DLD1 (cell line): Measurements from ENCODE around the gene MYLK4.

Experiments
- in situ Hi-C: cut with HindIII; loops from 2 replicates; pipeline ENCODE4 v1.10.0; 2017; ENCODE audit warnings: low sequenced_read_pairs

Gene MYLK4

DNA sequence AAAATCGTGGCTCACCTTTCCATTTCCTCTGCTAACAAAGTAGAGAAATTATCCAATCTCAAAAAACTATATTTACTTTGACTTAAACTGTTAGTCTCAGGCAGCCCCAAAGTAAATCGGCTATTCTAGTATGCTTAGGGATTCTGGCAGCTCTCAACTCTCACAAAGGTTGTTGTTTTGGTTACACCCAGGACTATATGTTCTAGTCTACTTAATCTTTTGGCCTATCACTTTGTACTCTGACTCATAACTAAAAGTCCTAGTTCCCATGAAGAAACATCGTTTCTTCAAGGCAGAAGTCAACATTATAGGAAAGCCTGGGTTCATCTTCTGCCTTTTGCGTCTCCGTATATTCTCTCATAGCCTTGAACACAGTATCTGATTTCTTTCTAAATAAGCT lies 42.3 kb downstream of the MYLK4 start:
- in situ Hi-C loops, result no loop called here

DNA sequence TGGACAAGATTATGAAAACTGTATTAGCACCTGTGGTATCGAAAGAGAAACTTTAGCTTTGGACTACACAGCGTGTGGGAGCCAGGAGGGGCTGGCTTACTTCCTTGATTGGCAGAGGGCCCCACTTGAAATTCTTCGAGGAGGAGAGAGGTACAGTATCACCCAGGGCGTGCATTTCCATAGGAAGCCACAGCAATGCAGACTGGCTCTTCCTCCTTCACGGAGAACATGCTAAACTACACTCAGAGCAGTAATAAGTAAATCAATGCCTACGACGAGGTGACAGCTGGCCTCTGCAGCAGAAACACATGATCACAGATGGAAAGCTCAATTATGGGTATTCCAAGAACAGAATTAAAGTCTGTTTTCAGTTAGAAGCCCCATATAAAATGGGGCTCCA lies 44.2 kb downstream of the MYLK4 start:
- in situ Hi-C loops, result no loop called here

DNA sequence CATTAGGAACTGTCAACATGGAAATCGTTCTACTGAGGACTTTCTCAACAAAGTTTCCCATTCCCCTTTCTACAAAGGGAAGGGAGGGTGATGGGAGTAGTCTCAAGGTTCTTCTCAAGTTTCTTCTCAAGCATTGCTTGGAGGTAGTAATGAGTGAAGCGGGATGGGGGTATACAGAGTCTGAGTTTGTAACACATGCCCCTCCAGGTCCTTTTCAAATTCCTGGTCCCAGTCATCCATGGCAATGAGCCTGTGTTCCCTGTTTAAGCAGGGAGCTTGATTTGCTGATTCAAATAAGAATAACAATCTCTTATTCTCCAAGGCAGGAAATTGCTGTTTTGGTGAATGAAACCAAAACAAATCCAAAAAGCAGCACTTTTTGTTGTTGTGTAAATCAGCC lies 45.5 kb downstream of the MYLK4 start:
- in situ Hi-C loops, result no loop called here

DNA sequence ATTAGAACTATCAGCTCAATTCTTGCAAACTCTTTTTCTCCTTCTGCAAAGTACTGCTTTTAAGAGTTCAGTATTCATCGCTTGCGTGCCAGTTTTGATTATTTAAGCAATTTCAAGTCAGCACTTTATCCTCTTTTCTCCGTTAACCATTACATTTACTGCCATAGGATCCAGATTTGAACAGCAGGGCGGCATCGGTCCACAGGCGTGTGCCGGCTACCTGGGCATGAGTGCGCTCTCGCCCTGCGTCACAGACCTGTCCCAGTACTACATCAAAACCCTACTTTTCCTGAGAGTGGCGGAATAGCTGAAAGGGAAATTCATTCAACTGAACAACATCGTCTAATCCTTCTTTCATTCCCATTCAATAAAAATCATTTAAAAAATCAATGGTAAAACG lies 53.4 kb downstream of the MYLK4 start:
- in situ Hi-C loops, result no loop called here

DNA sequence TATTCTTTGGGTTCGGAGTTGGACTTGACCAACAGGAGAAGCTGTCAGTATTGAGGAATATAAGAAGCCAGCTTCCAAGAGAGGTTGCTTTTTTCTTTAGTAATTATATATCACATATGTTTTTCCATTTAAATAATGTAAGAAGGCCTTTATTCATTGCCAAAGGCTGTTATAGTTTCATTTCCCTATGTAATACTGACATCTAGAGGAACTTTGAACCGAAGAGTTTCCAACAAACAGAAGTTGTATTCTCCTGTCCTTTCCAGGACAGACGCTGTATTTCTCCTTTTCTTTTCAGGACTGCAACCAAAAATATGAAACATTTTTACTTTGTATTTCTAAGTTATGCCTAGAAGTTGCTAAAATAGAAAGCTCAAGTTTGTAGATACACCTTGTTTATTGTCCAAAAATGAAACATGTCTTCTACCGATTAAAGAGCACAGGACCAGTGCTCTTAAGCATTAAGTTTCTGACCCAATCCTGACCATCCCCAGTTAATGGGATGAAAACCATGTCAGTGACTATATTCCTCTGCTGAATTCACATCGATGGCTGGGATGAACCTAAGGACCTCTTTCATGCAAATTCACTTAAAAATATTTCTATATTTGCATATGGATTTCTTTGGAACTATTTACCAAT lies 55.1 kb downstream of the MYLK4 start:
- in situ Hi-C loops, result no loop called here

DNA sequence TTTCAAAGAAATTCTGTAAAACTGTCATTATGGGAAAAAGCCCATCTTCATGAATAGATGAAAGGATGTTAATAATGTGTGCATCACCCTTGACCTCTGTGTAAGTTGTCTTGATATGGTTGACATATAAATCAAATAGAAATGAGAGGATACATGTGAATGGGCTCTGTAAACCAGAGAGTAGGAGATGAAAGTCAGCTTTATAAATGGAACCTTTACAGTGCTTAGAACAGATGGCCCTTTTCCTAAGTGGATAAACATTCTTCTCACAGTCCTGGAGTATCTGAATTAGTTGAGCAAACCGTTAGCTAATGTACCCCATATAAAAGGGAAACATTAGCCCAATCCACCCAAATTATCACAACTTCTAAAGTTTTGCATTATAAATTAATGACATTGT lies 57.5 kb downstream of the MYLK4 start:
- in situ Hi-C loops, result no loop called here

DNA sequence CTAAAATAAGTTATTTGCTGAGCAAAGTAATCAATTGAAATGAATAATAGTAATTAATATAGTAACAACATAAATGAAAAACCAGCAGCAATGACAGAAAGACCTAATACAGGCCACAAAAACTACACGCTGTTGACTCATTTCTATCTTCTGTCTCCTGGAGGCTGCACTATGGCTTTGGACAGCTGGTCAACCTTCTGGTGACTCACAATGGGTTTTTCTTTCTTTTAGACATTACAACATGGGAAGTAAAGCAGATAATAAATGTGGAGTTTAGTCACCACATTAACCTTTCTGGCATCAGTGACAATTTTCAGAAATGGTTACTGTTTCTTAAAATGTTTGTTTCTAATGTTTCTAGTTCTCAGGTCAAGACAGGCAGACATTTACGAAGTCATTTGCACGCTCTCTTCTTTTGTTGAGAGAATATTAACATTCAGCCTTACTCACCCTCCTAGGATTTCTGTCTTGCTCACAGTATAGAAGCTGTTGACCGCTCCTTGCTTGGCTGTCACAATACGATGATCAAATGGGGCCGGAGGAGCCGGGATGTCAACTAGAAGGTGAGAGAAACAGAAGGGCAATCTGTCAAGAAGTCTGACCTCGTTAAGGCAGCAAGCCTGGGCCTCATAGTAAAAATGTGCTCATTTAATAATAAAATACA lies 62.2 kb downstream of the MYLK4 start:
- in situ Hi-C loops, result no loop called here

DNA sequence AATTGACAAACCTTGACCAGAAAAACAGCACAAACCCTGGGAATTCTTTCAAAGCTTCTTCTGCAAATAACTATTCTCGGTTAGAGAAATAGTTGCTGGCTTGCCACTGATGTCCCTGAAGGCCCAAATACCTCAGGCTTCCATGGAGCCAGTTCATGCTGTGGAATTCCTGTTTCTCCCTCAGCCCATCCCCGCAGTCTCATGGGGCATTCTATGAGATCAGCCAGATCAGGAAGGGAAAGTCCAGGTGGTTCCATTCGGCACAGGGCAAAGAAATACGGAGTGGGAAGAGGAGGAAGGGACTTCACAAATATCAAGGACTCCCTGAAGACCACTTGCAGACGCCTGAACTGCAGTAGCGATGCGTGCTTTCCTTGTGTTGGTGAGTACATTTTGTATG lies 63.3 kb downstream of the MYLK4 start:
- in situ Hi-C loops, result no loop called here

DNA sequence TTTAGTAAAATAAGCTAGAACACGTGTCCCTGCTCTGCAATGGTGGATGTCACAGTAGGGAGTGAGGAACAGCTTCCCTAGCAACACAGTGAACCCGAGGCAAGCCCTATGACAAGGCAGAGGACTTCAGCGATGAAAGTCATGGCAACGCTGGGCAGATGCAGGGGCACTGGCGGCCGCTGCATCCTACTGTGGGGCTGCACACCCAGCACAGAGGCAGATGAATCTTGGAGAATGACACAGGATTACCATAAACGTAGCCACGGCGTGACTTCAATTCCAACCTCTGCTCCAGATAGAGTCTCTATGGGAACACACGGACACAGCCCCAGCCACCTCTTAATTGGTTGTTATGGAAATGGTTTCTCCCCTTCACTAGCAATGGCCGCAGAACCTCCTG lies 64.2 kb downstream of the MYLK4 start:
- in situ Hi-C loops, result no loop called here

DNA sequence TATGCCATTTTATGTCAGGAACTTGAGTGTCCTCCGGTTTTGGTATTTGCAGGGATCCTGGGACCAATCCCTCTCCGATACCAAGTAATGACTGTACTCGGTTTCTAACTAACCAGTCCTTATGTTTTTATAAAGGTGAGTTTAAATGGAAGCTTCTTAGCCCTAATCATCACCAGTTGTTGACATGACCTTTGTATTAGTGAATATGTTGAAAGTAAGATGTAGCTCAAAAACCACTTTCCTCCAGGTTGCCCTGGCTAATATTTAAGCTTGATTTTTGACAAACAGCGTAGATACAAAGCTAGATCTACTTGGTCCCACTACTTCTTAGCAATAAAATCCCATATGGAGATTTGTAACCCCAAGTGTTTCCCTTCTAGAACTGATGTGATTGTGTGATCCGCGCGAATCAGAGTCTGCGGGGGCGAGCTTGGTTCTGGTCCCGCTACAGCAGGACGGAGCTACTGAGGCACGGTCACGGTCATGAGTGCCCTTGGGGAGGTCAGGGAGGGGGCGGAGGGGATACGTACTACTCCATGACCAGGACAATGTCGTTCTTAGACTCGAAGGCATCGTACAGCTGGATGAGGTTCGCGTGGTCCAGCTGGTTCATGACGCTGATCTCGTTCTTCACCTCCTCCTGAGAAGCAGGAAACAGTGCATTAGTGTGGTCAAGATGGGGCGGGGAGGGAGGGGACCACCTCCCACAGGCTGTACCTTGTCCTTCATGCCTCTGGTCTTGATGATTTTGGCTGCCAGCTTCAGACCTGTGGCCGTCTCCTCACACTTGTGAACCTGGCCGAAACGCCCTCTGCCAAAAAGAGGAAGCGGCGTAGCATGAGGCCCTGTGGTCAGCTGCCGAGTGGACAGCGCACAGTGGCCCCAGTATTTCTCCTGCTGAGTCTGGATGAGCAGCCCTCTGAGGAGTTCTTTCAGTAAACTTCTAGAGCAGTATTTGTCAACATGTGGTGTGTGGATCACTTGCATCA lies 65.7 kb downstream of the MYLK4 start:
- in situ Hi-C loops, result no loop called here

DNA sequence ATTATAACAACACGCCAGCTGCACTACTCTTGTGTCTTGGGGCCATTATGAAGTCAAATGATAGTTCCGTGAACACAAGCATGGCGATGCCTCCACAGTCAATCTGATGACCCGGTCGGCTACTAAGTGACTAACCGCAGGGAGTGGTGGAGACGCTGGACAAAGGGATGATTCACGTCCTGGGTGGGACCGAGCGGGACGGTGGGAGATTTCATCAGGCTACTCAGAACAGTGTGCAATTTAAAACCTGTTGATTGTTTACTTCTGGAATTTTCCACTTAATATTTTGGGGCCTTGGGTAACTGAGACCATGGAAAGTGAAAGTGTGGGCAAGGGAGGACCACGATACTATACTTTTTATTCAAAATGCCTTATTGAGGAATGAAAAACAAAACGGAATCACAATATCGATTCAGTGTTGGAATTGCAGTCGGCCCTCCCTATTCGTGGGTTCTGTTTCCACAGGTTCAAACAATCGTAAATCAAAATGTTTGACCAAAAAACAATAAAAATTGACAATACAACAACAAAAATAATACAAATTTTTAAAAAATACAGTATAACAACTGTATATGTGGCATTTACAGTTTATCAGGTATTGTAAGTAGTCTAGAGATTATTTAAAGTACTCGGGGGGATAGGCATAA lies 66.5 kb downstream of the MYLK4 start:
- in situ Hi-C loops, result no loop called here

DNA sequence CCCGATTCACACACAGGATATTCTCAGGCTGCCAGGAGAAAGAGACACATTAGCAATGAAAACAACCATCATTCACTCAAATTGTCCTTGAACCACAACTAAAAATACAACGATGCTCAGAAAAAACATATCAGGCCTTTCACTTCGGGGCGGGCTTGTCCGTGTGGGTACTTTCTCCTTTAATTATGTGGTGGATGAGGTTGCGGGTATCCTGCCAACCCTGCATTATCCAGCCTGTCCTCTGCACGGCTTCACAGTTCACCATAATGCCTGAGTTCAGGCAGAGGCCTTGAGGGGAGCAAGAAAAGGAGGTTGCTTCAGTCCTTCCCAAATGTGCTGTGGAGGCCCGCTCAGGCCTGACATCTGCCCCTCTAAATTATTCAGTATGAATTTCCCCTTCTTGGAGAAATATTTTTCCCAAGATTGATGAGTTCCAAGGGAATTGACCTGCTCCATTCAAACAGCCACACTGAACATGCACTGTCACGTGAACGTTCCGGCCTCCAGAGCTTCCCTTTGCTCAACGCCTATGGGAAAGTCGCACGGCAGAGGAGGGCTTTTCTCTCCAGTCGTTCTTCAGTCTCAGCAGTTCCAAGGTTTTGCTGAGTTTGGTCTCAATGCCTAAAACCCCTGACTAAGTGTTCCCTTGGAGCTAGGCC lies 70.3 kb downstream of the MYLK4 start:
- in situ Hi-C loops, result no loop called here

DNA sequence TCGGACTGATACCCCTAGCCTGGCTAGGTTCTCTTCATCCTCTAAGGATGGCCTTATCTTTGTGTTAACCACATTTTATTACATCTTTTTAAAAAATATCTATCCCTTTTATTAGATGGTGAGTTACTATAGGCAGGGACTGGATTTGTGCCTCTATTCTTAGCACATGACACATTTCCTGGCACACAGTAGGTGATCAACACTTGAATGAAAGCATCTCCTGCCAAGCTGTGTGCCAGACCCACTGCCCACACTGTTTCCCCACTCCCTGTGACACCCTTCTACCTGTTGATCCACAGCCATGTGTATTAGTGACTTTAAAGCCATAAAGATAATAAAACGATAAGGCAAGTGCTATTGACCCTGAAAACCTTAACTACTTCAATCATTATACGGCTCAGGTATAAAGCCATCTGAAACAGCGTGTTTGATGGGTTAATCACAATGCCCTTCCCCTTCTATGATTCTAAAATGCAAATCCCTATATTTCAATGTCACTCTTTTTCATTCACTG lies 73.6 kb downstream of the MYLK4 start:
- in situ Hi-C loops, result no loop called here

DNA sequence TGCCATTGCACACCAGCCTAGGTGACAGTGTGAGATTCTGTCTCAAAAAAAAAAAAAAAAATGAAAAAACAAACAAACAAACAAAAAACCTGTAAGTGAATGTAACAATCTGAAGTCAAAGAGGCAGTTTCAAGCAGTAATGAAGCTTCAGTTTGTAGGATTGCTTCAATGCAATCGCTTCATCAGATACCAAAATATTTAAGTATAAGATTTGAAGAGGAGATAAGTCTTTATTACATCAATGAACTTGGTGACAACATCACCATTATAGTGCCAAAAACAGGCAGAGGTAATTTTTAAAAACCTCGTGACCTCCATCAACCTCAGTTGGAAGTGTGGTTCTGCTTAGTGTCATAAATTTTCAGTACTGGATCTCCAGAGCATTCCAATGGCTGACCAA lies 74.7 kb downstream of the MYLK4 start:
- in situ Hi-C loops, result no loop called here

DNA sequence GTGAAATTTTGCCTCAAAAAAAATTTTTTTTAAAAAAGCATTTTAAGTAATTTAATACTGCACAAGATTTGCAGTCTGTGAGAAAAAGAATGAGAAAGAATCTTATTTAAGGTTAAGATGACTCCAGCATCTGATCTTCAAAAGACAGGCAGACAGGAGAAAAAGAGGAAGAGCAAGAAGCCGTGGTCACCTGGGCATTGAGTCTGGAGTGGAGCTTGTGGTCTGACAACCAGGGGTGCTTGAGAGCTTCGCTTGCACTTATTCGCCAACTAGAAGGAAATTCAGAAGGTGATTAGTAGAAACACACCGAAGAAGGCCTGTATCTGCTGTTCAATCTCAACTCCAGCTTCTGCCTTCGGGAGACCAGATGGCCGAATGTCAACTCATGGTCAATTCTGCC lies 75.9 kb downstream of the MYLK4 start:
- in situ Hi-C loops, result no loop called here

DNA sequence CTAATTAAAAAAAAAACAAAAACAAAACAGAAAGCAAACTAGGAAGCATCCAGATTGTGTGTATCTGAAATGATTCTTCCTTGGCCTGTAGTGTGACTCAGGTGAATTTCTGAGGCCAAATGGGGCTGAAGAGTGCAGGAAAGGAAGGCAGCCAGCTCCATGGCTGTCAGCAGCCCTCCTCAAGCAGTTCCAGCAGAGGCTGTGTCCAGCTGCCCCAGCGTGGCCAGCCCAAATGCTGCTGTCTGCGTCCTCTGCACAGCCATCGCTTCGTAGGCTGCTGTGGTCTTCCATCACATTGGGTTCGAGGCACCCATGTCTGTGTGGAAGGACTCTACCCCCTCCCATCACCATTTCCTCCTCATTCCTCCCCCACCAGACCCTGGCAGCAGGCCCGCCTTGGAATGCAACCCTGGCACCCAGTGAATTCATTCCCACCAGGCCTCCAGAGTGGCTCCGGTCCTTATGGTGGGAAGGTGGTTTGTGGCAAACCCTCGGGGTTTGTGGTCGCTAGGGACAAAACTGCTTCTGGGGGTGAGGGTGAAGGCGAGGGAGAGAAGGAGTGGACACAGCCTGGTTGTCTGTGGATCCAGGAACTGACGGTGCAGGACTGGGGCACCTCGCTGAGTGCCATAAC lies 81.5 kb downstream of the MYLK4 start:
- in situ Hi-C loops, result no loop called here

DNA sequence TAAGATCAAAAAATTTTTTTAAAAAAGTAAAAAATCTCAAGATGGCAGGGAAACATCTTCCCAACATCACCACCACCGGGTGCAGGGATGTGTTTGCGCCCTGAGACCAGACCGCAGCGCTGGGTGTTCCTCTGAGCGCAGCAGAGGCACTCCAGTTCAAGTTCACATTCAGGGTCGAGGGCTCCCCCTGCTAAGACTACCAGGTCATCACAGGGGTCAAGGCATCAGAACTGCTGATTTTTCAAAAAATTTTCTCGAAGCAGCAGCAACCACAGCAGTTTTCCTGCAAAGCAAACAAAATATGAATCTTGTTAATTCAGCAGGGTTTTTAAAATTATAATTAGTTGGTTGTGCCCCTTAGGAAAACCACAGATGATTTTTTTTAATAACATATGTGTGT lies 83.1 kb downstream of the MYLK4 start:
- in situ Hi-C loops, result no loop called here

DNA sequence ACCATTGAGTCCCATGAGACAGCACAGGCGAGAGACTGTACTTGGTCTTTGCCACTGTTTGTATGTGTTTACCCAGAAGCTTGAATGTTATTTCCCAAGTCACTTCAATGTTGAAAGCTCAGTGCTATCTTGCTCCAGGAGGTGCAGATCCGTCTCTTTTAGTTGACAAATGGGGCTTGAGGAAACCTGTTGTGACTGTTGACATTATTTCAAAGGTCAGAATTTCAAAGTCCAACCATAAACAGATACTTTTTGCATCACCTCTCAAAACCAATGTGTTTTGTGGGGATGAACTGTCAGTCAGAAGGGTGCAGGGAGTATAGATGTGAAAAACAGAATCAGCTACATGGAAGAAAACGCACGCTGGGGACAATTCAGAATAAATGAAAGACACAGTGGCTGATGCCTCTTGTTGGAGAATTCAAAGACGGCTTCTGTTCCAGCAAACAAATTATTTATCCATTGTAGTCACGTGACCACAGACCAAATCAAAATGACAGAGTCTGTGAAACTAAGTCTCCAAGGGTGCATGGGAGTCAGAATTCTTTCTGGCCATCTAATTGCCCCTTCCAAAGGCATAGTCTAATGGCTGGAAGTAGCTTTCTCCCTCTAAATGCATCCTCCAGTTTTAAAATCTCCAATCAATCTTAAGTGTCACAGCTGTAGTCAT lies 83.7 kb downstream of the MYLK4 start:
- in situ Hi-C loops, result no loop called here
